ENCODE results near the gene PIGC. TPM values are rescaled to one million over a fixed set of nuclear protein-coding genes. Genes with fewer than 3 reads are reported as not detected.

PIGC gene
- total RNA-seq, 1 experiment from 2014 or later = 17.5 TPM

- Histone ChIP-seq H2AFZ (ENCODE audit: low read length) (no peak overlapping the region), H2BK5ac (ENCODE audit: insufficient read length, low read length) (no peak overlapping the region), H2BK120ac (ENCODE audit: low read depth, low read length, poor library complexity, severe bottlenecking) (no peak overlapping the region), H2BK20ac (ENCODE audit: low read depth, low read length, poor library complexity, severe bottlenecking) (no peak overlapping the region), H4K5ac (ENCODE audit: insufficient read length, low read depth, low read length) (no peak overlapping the region), H3K14ac (ENCODE audit: insufficient read depth, low read length) (no peak overlapping the region), H3K27ac (ENCODE audit: insufficient read length, low read depth, low read length) (no peak overlapping the region), H3K4me2 (ENCODE audit: insufficient read depth, insufficient read length, low read length) (no peak overlapping the region), H3K9ac (ENCODE audit: extremely low read depth, insufficient read length, low read length) (no peak overlapping the region), H4K20me1 (ENCODE audit: control insufficient read depth, insufficient read depth, insufficient read length) (no peaks in the 10 kb centered on the region), H3K18ac (ENCODE audit: insufficient read length, low read depth, low read length) (no peak overlapping the region), H4K8ac (replicated peaks; ENCODE audit: insufficient read length, low read depth, low read length) (no peak overlapping the region), H2BK15ac (ENCODE audit: low read depth, low read length) (no peak overlapping the region), H4K91ac (ENCODE audit: insufficient read length, low read depth, low read length) (no peak overlapping the region), H3K79me1 (ENCODE audit: insufficient read depth, low read depth, low read length, poor library complexity, severe bottlenecking) (no peaks in the 10 kb centered on the region), H2AK5ac (ENCODE audit: insufficient read length, low read length) (no peak overlapping the region), H3K9me3 (ENCODE audit: control insufficient read depth, low read depth, low read length) (no peaks in the 10 kb centered on the region), H3K4me1 (ENCODE audit: insufficient read depth, low read length) (peaks cover 4% of the 10 kb centered on the region; the same call in 1 of the 2 replicates), H3K27me3 (ENCODE audit: insufficient read depth, low read length) (no peaks in the 10 kb centered on the region), H2BK12ac (ENCODE audit: insufficient read length, low read depth, low read length) (no peak overlapping the region), H3K56ac (ENCODE audit: insufficient read length, low read depth, low read length) (no peak overlapping the region), H3T11ph (ENCODE audit: low read length) (no peak overlapping the region), H3K79me2 (ENCODE audit: insufficient read depth, low read length) (no peaks in the 10 kb centered on the region), H3K4ac (ENCODE audit: low read depth, low read length) (no peak overlapping the region), H3K23me2 (ENCODE audit: insufficient read length, low read depth, low read length, poor library complexity, severe bottlenecking) (no peaks in the 10 kb centered on the region), H3K23ac (ENCODE audit: insufficient read length, low read depth, low read length) (no peak overlapping the region)
- Mint-ChIP-seq H3K27me3 (ENCODE audit: low read depth) (no peaks in the 10 kb centered on the region), H3K4me3 (no peak overlapping the region), H3K27ac (no peak overlapping the region), H3K4me1 (peaks cover 31 to 39% of the 10 kb centered on the region in 2 experiments), H3K9me3 (no peaks in the 10 kb centered on the region), H3K36me3 (ENCODE audit: insufficient read depth in 1 of 3, low read depth in 3 of 3) (no peaks in the 10 kb centered on the region)
- no CpG with 5 or more reads among the region's 2 CpGs for WGBS (ENCODE audit: extremely low coverage, insufficient read length, low lambda C conversion rate)
- DNase-seq = no peak
- TF ChIP-seq CTCF (conservative IDR thresholded peaks at IDR 0.05) = no peak
Observed at GRCh38 chr1:172397633-172398032, 46.2 kb downstream of the PIGC start.

Data from H9 (cell line).